Liver (tissue), 9 donors: ENCODE results near the gene OPTN. TPM values are rescaled to one million over a fixed set of nuclear protein-coding genes. Genes with fewer than 3 reads are reported as not detected.

Experiments
- DNase-seq: peaks from one replicate; pipeline ENCODE4 v3.0.0-alpha.2; 2017; ENCODE audit warnings: low spot score
- H3K27ac ChIP-seq, 2 donors: one replicate each; pipeline ENCODE4 v1.7.0; 2013; ENCODE audit warnings: inconsistent platforms in 2 of 2, low read length in 2 of 2, control low read depth in 1 of 2, low read depth in 1 of 2, mild to moderate bottlenecking in 1 of 2
- H3K27me3 ChIP-seq, 4 donors: one replicate each; pipeline versions ENCODE4 v1.6.1 to v1.7.0; 2013; ENCODE audit warnings: low read length in 3 of 4, inconsistent platforms in 1 of 4, mild to moderate bottlenecking in 1 of 4, moderate library complexity in 1 of 4; ENCODE audit not compliant: control insufficient read depth in 4 of 4, insufficient read depth in 4 of 4
- H3K36me3 ChIP-seq, 4 donors: one replicate each; pipeline versions ENCODE4 v1.6.1 to v1.7.0; 2013; ENCODE audit warnings: low read length in 3 of 4, mild to moderate bottlenecking in 3 of 4, low read depth in 1 of 4, moderate library complexity in 1 of 4; ENCODE audit not compliant: control insufficient read depth in 4 of 4, insufficient read depth in 3 of 4
- H3K4me1 ChIP-seq, 4 donors: one replicate each; pipeline versions ENCODE4 v1.6.1 to v1.7.0; 2013; ENCODE audit warnings: low read length in 3 of 4, mild to moderate bottlenecking in 3 of 4, moderate library complexity in 1 of 4; ENCODE audit not compliant: control insufficient read depth in 4 of 4, insufficient read depth in 4 of 4
- H3K4me3 ChIP-seq, 3 donors: one replicate each; pipeline versions ENCODE4 v1.6.1 to v1.7.0; 2013; ENCODE audit warnings: low read length in 3 of 3, control low read depth in 1 of 3, low read depth in 1 of 3, mild to moderate bottlenecking in 1 of 3
- H3K9ac ChIP-seq, 2 donors: one replicate each; pipeline ENCODE4 v1.7.0; 2013; ENCODE audit warnings: low read length in 2 of 2, mild to moderate bottlenecking in 2 of 2, moderate library complexity in 2 of 2, control low read depth in 1 of 2, low read depth in 1 of 2
- H3K9me3 ChIP-seq, 4 donors: one replicate each; pipeline versions ENCODE4 v1.6.1 to v1.7.0; 2013; ENCODE audit warnings: low read length in 3 of 4; ENCODE audit not compliant: control insufficient read depth in 4 of 4
- ATF3 ChIP-seq: IDR thresholded peaks from 2 replicates; pipeline ENCODE4 v1.6.1; 2016; ENCODE audit warnings: antibody characterized with exemption
- CTCF ChIP-seq: fragments of 150-350 bp; IDR thresholded peaks from 2 replicates; pipeline ENCODE4 v1.5.1; 2017; ENCODE audit warnings: improper control_type of control experiment, low read depth, low read length; ENCODE audit not compliant: missing input control
- EGR1 ChIP-seq, 2 donors: IDR thresholded peaks; 2 replicates each; pipeline ENCODE4 v1.6.1; 2016 to 2018; ENCODE audit warnings: antibody characterized with exemption in 2 of 2, low read depth in 2 of 2
- FOXA1 ChIP-seq: IDR thresholded peaks from 2 replicates; pipeline ENCODE4 v1.6.1; 2016; ENCODE audit warnings: antibody characterized with exemption
- FOXA2 ChIP-seq: IDR thresholded peaks from 2 replicates; pipeline ENCODE4 v1.6.1; 2016; ENCODE audit warnings: antibody characterized with exemption
- GABPA ChIP-seq, 2 donors: IDR thresholded peaks in 1 of 2; conservative IDR thresholded peaks in 1 of 2; 2 replicates each; pipeline ENCODE4 v1.6.1; 2016; ENCODE audit warnings: antibody characterized with exemption in 2 of 2, mild to moderate bottlenecking in 1 of 2, moderate library complexity in 1 of 2
- HNF4A ChIP-seq, 2 donors: conservative IDR thresholded peaks; 2 replicates each; pipeline ENCODE4 v1.6.1; 2016; ENCODE audit warnings: antibody characterized with exemption in 2 of 2, mild to moderate bottlenecking in 2 of 2
- HNF4G ChIP-seq: IDR thresholded peaks from 2 replicates; pipeline ENCODE4 v1.6.1; 2016; ENCODE audit warnings: antibody characterized with exemption
- JUND ChIP-seq, 2 donors: IDR thresholded peaks; 2 replicates each; pipeline ENCODE4 v1.6.1; 2016; ENCODE audit warnings: antibody characterized with exemption in 2 of 2
- MAX ChIP-seq: IDR thresholded peaks from 2 replicates; pipeline ENCODE4 v1.6.1; 2016; ENCODE audit warnings: antibody characterized with exemption
- NR2F2 ChIP-seq: IDR thresholded peaks from 2 replicates; pipeline ENCODE4 v1.6.1; 2016; ENCODE audit warnings: antibody characterized with exemption
- RAD21 ChIP-seq, 2 donors: IDR thresholded peaks; 2 replicates each; pipeline ENCODE4 v1.6.1; 2016; ENCODE audit warnings: antibody characterized with exemption in 2 of 2, mild to moderate bottlenecking in 2 of 2
- REST ChIP-seq: IDR thresholded peaks from 2 replicates; pipeline ENCODE4 v1.6.1; 2016; ENCODE audit warnings: antibody characterized with exemption, mild to moderate bottlenecking
- RXRA ChIP-seq, 2 donors: IDR thresholded peaks; 2 replicates each; pipeline ENCODE4 v1.6.1; 2017 to 2018; ENCODE audit warnings: antibody characterized with exemption in 2 of 2, mild to moderate bottlenecking in 1 of 2
- SP1 ChIP-seq: IDR thresholded peaks from 2 replicates; pipeline ENCODE4 v1.6.1; 2018; ENCODE audit warnings: antibody characterized with exemption, mild to moderate bottlenecking
- TAF1 ChIP-seq: conservative IDR thresholded peaks from 2 replicates; pipeline ENCODE4 v1.6.1; 2016; ENCODE audit warnings: antibody characterized with exemption, mild to moderate bottlenecking
- YY1 ChIP-seq: IDR thresholded peaks from 2 replicates; pipeline ENCODE4 v1.6.1; 2016; ENCODE audit warnings: antibody characterized with exemption, mild to moderate bottlenecking
- ZBTB33 ChIP-seq: IDR thresholded peaks from 2 replicates; pipeline ENCODE4 v1.6.1; 2016; ENCODE audit warnings: antibody characterized with exemption
- WGBS: extraction: QIAGEN DNeasy Blood & Tissue Kit; methylation state at CpG from one replicate; pipeline ENCODE4 v1.1.7; 2013; 5-methylcytosine and 5-hydroxymethylcytosine counted together
- polyA plus RNA-seq, 2 donors: library from polyadenylated mRNA; stranded (reverse) in 1 of 2; unstranded in 1 of 2; fragments of 200-250 nt in 1 of 2; fragments of >200 nt in 1 of 2; fragmentation: Nextera tagmentation in 1 of 2; extraction: Ambion mirVana in 1 of 2; gene quantifications; one replicate each; pipeline versions ENCODE4 v1.2.1 to v1.2.3, GENCODE V29; 2013 to 2015
- total RNA-seq, 2 donors: library from RNA; depleted of rRNA; stranded (reverse); fragments of >200 nt; gene quantifications; one replicate each; pipeline ENCODE4 v1.2.3, GENCODE V29; 2014
- donor health status: healthy.
- donor health status: healthy.
- donor health status: healthy.
- donor health status: healthy.
- donor health status: healthy.

Gene OPTN
- total and polyA plus RNA-seq, 4 donors: 21.5 to 42.0 (median 34.2) TPM

- Histone ChIP-seq H3K9me3 (no peaks in the 10 kb centered on the region), H3K9ac (no peak overlapping the region), H3K27me3 (no peaks in the 10 kb centered on the region), H3K4me1 (peaks cover 0 to 11% (median 9%) of the 10 kb centered on the region in 4 donors), H3K27ac (no peak overlapping the region), H3K36me3 (no peaks in the 10 kb centered on the region), H3K4me3 (no peak overlapping the region)
- WGBS: 96% methylated on average over 6 of the region's 6 CpGs
- no peak for TF ChIP-seq ZBTB33
- TF ChIP-seq ATF3: no peak
- no peak for TF ChIP-seq MAX
- DNase-seq: no peak
Observed at GRCh38 chr10:13168781-13169180, 68.8 kb downstream of the OPTN start.

GRCh38 chr10:13173616-13174015 lies 73.7 kb downstream of the OPTN start:
- DNase-seq: peak; percentile 40
- 37% methylated on average over 2 of the region's 2 CpGs for WGBS
- H3K9ac ChIP-seq: no peak overlapping the region
- H3K27me3 ChIP-seq: no peaks in the 10 kb centered on the region
- H3K4me3 ChIP-seq: no peak overlapping the region
- no peaks in the 10 kb centered on the region for H3K36me3 ChIP-seq
- TF ChIP-seq TAF1: no peak
- TF ChIP-seq YY1: peak; percentile 60
- TF ChIP-seq FOXA1: peak; percentile 72
- peak; percentile 79 for TF ChIP-seq ZBTB33
- peak; percentile 81 for TF ChIP-seq NR2F2
- TF ChIP-seq SP1: peak; percentile 98
- peak in 1 of 2 donors; percentile 29 for TF ChIP-seq EGR1 (IDR thresholded peaks at IDR 0.05; ENCODE audit: low read depth in 2 of 2)
- TF ChIP-seq REST: peak; percentile 83
- peak in 1 of 2 donors; percentile 21 for TF ChIP-seq GABPA (IDR thresholded peaks at IDR 0.05 in 1 of 2, conservative IDR thresholded peaks at IDR 0.05 in 1 of 2)
- peak; percentile 100 for TF ChIP-seq HNF4A (conservative IDR thresholded peaks at IDR 0.05)
- no peak for TF ChIP-seq CTCF
- TF ChIP-seq FOXA2: peak; percentile 46
- peak; percentile 93 to 95 for TF ChIP-seq RXRA (IDR thresholded peaks at IDR 0.05)
- peak; percentile 99 for TF ChIP-seq HNF4G
- TF ChIP-seq RAD21 (IDR thresholded peaks at IDR 0.05): peak; percentile 35 to 43
- no peak for TF ChIP-seq ATF3
- peak; percentile 58 to 82 for TF ChIP-seq JUND (IDR thresholded peaks at IDR 0.05)
- TF ChIP-seq MAX: peak; percentile 69
- peak overlapping the region; percentile 48 for H3K27ac ChIP-seq
- no peaks in the 10 kb centered on the region for H3K9me3 ChIP-seq
- peaks cover 2 to 20% (median 16%) of the 10 kb centered on the region in 4 donors for H3K4me1 ChIP-seq
